K562 (cell line): ENCODE measurements around the gene CEMIP.

Source experiments
- FOXK1 ChIP-seq: sonication (generic); formaldehyde crosslinking; IDR thresholded peaks from 2 replicates; pipeline ENCODE4 v1.8.0; 2022; ENCODE audit warnings: missing genetic modification reagents, mild to moderate bottlenecking, borderline replicate concordance
- JUND ChIP-seq, 2 experiments: IDR thresholded peaks; 2 replicates in 1 of 2; 3 replicates in 1 of 2; pipeline ENCODE4 v1.6.1; 2011; ENCODE audit warnings: borderline replicate concordance in 2 of 2, low read depth in 2 of 2, low read length in 2 of 2, improper control_type of control experiment in 1 of 2, missing biosample characterization in 1 of 2, missing genetic modification characterization in 1 of 2, missing genetic modification reagents in 1 of 2
- MEF2D ChIP-seq: conservative IDR thresholded peaks from 2 replicates; pipeline ENCODE4 v1.6.1; 2016; ENCODE audit warnings: low read depth, missing genetic modification characterization, missing compliant biosample characterization
- ZZZ3 ChIP-seq: fragments of 450-650 bp; IDR thresholded peaks from 2 replicates; pipeline ENCODE4 v1.6.1; 2016; ENCODE audit warnings: antibody characterized with exemption, mild to moderate bottlenecking, moderate library complexity
- TF ChIP-seq, protein P1 (sequence below): sonication (generic); formaldehyde crosslinking; IDR thresholded peaks from 2 replicates; pipeline ENCODE4 v1.8.1; 2022; ENCODE audit warnings: missing genetic modification reagents
- TF ChIP-seq, protein P2 (sequence below), 2 experiments: fragments of 450-650 bp in 1 of 2; IDR thresholded peaks; 2 replicates each; pipeline ENCODE4 v1.6.1; 2011 to 2017; ENCODE audit warnings: low read depth in 2 of 2, antibody characterized with exemption in 1 of 2, borderline replicate concordance in 1 of 2, low read length in 1 of 2, mild to moderate bottlenecking in 1 of 2, mixed read lengths in 1 of 2; ENCODE audit not compliant: control insufficient read depth in 1 of 2

DNA sequence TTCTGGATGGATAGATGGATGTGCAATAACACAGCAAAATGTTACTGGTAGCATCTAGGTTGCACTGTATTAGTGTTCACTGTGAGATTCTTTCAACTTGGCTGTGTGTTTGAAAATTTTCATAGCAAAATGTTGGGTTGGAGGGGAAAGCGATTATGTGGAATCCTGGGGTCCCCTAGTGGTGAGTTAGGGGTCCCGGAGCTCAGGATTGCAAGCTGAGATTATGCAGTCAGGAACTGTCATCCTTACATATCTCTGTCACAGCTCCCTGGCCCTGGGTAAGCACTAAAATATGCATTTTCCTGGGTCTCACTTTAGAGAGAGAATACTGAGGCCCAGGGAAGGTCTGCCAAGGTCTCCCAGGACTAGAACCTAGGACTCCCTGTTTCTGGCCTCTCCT lies 77.2 kb downstream of the CEMIP start:
- TF ChIP-seq JUND (IDR thresholded peaks at IDR 0.05; ENCODE audit: borderline replicate concordance, low read depth, low read length) (no peak), JUND (tag; IDR thresholded peaks at IDR 0.05; ENCODE audit: borderline replicate concordance, low read depth, low read length) (no peak), MEF2D (tag) (no peak), ZZZ3 (no peak), FOXK1 (CRISPR knock-in tag) (no peak)
- TF ChIP-seq, protein P1, sequence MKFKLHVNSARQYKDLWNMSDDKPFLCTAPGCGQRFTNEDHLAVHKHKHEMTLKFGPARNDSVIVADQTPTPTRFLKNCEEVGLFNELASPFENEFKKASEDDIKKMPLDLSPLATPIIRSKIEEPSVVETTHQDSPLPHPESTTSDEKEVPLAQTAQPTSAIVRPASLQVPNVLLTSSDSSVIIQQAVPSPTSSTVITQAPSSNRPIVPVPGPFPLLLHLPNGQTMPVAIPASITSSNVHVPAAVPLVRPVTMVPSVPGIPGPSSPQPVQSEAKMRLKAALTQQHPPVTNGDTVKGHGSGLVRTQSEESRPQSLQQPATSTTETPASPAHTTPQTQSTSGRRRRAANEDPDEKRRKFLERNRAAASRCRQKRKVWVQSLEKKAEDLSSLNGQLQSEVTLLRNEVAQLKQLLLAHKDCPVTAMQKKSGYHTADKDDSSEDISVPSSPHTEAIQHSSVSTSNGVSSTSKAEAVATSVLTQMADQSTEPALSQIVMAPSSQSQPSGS (CRISPR knock-in tag) = no peak
- TF ChIP-seq, protein P2, sequence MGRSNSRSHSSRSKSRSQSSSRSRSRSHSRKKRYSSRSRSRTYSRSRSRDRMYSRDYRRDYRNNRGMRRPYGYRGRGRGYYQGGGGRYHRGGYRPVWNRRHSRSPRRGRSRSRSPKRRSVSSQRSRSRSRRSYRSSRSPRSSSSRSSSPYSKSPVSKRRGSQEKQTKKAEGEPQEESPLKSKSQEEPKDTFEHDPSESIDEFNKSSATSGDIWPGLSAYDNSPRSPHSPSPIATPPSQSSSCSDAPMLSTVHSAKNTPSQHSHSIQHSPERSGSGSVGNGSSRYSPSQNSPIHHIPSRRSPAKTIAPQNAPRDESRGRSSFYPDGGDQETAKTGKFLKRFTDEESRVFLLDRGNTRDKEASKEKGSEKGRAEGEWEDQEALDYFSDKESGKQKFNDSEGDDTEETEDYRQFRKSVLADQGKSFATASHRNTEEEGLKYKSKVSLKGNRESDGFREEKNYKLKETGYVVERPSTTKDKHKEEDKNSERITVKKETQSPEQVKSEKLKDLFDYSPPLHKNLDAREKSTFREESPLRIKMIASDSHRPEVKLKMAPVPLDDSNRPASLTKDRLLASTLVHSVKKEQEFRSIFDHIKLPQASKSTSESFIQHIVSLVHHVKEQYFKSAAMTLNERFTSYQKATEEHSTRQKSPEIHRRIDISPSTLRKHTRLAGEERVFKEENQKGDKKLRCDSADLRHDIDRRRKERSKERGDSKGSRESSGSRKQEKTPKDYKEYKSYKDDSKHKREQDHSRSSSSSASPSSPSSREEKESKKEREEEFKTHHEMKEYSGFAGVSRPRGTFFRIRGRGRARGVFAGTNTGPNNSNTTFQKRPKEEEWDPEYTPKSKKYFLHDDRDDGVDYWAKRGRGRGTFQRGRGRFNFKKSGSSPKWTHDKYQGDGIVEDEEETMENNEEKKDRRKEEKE (IDR thresholded peaks at IDR 0.05; ENCODE audit: borderline replicate concordance in 1 of 2, control insufficient read depth in 1 of 2, low read depth in 2 of 2, low read length in 1 of 2) = no peak
